Memory B cell (primary cell): Measurements from ENCODE around the gene OR52A5.

Experiments
- ATAC-seq: fragments of 150-1000 bp; cut with Tn5 transposase; 2 replicates; pipeline ENCODE4 v1.10.0; 2021; ENCODE audit warnings: low read depth, mild to moderate bottlenecking, moderate library complexity
- DNase-seq, 2 donors: peaks; one replicate each; pipeline ENCODE4 v3.0.0; 2022; ENCODE audit warnings: low spot score in 2 of 2
- H3K27ac Mint-ChIP-seq: one replicate; pipeline ENCODE4 v1.8.0; 2022; ENCODE audit warnings: mild to moderate bottlenecking, moderate library complexity, mixed read lengths
- H3K27me3 Mint-ChIP-seq: one replicate; pipeline ENCODE4 v1.8.0; 2022; ENCODE audit warnings: mixed read lengths
- H3K36me3 Mint-ChIP-seq: one replicate; pipeline ENCODE4 v1.8.0; 2022; ENCODE audit warnings: mild to moderate bottlenecking, mixed read lengths
- H3K4me1 Mint-ChIP-seq: one replicate; pipeline ENCODE4 v1.8.0; 2022; ENCODE audit warnings: mixed read lengths
- H3K4me3 Mint-ChIP-seq: one replicate; pipeline ENCODE4 v1.8.0; 2022; ENCODE audit warnings: mild to moderate bottlenecking, moderate library complexity, mixed read lengths
- H3K9me3 Mint-ChIP-seq: one replicate; pipeline ENCODE4 v1.8.0; 2022; ENCODE audit warnings: mixed read lengths

The OR52A5 gene

GRCh38 chr11:5088556-5088955 lies 49.6 kb downstream of the OR52A5 start:
- Mint-ChIP-seq H3K4me3 (no peak overlapping the region), H3K9me3 (peaks cover 1% of the 10 kb centered on the region), H3K27ac (no peak overlapping the region), H3K36me3 (no peaks in the 10 kb centered on the region), H3K4me1 (no peaks in the 10 kb centered on the region), H3K27me3 (no peaks in the 10 kb centered on the region)
- ATAC-seq (no peak), DNase-seq (no peak)

- H3K4me3 Mint-ChIP-seq: no peak overlapping the region
- no peaks in the 10 kb centered on the region for H3K36me3 Mint-ChIP-seq
- H3K4me1 Mint-ChIP-seq: no peaks in the 10 kb centered on the region
Measured at GRCh38 chr11:5083602-5084001, 54.6 kb downstream of the OR52A5 start.

GRCh38 chr11:5081405-5081804 lies 56.8 kb downstream of the OR52A5 start:
- H3K36me3 Mint-ChIP-seq: no peaks in the 10 kb centered on the region
- ATAC-seq (no peak), DNase-seq (no peak)
- H3K4me3 Mint-ChIP-seq: no peak overlapping the region
- H3K9me3 Mint-ChIP-seq: no peaks in the 10 kb centered on the region
- peaks cover 4% of the 10 kb centered on the region for H3K27me3 Mint-ChIP-seq
- H3K4me1 Mint-ChIP-seq: no peaks in the 10 kb centered on the region
- H3K27ac Mint-ChIP-seq: no peak overlapping the region

More at GRCh38 chr11:5083602-5084001, 54.6 kb downstream of the OR52A5 start:
- ATAC-seq (no peak), DNase-seq (no peak)
- Mint-ChIP-seq H3K27me3 (no peaks in the 10 kb centered on the region), H3K27ac (no peak overlapping the region), H3K9me3 (no peaks in the 10 kb centered on the region)
